RKO (cell line): Measurements from ENCODE around the gene ETDC.
"Not testable (repeated sequence)": the region's sequence is repeated elsewhere in the genome, so short reads cannot be mapped to it uniquely, and the experiment has no call there.

Experiments used
- DNase-seq: peaks from one replicate; pipeline ENCODE4 v3.0.0-alpha.2; 2016; ENCODE audit warnings: low spot score

ETDC gene

DNA sequence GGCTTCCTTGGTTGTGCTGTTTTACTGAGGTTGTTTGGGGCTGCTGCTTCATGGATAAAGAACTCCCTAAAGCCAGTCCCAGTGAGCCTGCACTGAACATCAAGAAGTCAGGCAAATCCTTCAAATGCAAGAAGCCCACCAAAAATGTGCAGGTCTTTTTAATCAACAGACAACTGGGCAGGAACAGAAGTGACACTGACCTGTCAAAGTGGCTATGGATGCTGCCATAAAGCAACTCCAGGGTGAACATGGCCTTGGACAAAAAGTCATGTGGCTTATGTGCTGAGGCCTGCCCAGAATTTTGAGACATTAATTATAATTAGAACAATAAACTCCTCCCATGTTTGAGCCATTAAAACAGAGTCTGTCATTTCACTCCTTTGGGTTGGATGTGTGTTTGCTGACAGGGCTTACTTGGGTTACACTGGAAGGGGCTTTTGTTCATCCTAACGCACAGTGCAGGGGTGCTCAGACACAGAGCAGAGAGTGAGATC is at the start of gene ETDC:
Gene ETDC, plus strand, starts transcription at position 51 of the 494 bp plus-strand sequence. Its CDS starts 0 bp downstream, at position 51.
- DNase-seq: no peak

DNA sequence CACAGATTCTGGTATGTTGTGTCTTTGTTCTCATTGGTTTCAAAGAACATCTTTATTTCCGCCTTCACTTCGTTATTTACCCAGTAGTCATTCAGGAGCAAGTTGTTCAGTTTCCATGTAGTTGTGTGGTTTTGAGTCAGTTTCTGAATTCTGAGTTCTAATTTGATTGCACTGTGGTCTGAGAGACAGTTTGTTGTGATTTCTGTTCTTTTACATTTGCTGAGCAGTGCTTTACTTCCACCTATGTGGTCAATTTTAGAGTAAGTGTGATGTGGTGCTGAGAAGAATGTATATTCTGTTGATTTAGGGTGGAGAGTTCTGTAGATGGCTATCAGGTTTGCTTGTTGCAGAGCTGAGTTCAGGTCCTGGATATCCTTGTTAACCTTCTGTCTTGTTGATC is 48.3 kb upstream of the ETDC start:
- not testable (repeated sequence) for DNase-seq

DNA sequence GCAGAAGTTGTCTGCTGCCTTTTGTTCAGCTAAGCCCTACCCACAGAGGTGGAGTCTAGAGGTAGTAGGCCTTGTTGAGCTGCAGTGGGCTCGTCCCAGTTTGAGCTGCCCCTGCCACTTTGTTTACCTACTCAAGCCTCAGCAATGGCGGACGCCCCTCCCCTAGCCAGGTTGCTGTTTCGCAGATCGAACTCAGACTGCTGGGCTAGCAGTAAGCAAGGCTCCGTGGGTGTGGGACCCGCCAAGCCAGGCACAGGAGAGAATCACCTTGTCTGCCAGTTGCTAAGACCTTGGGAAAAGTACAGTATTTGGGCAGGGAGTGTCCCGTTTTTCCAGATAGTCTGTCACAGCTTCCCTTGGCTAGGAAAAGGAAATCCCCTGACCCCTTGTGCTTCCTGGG is 45.9 kb upstream of the ETDC start:
- not testable (repeated sequence) for DNase-seq

GRCh38 chrX:135264206-135264605 is 45.1 kb upstream of the ETDC start:
- DNase-seq: no peak

- no peak for DNase-seq
Observed at GRCh38 chrX:135273162-135273561, 36.1 kb upstream of the ETDC start.

- no peak for DNase-seq
Observed at GRCh38 chrX:135275973-135276372, 33.3 kb upstream of the ETDC start.

DNA sequence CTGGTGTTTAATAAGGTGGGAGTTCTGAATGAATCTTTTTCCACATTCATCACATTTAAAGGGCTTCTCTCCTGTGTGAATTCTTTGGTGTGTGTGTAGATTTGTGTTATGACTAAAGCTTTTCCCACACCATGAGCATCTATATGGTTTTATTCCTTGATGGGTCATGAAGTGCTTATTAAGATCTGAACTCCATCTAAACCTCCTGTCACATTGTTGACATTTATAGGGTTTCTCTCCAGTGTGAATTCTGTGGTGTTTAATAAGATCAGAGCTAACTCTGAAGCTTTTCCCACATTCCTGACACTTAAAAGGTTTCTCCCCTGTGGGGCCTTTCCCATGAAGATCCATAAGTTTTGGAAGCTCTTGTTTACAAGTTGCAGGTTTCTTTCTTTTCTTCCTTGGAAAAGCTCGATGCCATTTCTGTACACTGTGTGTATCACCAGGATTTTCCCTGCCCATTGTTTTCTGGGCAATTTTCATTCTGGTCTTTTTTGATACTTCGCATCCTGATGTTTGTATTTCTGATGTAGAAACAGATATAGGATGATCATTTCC is 21.9 kb upstream of the ETDC start:
- no peak for DNase-seq

GRCh38 chrX:135295238-135295943 is 13.9 kb upstream of the ETDC start:
- no peak for DNase-seq

GRCh38 chrX:135295944-135296305 is 13.4 kb upstream of the ETDC start:
- no peak for DNase-seq

- DNase-seq: no peak
Observed at GRCh38 chrX:135302269-135302873, 6.9 kb upstream of the ETDC start.

DNA sequence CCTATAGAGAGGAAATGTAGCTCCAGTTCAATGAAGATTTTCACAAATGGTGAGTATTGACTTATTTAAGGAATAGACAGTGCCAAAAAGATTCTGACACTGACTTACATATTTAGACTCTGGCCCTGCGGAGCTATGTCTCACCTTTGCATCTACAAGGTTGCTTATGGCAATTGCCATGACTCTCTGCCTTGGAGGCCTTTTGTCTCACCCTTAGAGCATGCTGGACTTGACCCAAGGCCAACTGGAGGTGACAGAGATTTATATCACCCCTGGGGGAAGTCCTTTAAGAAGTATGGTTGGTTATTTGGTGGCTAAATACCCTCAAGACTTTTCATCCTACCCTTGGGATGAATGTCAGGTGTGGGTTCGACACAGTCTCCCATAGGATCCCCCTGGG is 4.5 kb upstream of the ETDC start:
- DNase-seq: no peak

- no peak for DNase-seq
Observed at GRCh38 chrX:135307171-135307570, 2.1 kb upstream of the ETDC start.

DNA sequence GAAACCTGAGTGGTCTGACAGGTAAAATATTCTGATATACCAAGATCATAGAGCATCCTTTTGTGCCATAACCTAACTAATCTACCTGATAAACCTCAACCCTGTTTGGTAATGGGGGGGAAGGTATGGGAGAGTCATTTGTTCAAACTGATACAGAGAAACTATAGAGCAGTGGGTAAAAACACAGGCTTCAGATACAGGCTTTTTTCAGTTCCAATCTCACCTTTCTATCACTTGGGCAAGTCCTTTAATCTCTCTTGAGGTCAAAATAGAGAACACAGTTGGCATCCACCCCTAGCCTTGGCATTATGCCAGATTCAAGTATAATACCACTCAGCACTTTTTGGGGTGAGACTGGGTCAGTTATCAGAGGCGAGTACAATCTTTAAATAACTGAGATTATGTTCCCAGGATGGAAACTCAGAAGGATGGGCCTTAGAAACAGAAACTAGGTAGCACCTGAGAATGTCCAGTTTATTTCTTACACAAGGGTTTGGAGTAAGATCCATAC is 880 bp upstream of the ETDC start:
- no peak for DNase-seq

DNA sequence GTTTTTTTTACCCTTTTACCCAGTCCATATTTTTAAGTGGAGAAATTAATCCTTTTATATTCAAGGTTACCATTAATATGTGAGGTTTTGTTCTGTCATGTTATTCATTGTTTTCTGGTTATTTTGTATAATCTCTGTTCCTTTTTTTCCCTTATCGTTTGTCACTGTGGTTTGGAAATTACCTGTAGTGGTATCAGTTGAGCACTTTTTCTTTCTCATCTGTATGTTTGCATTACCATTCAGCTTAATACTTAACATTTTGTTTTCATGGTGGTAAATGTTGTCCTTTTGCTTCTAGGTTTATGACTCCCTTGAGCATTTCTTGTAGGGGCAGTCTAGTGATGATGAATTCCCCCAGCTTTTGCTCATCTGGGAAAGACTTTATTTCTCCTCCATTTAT is 6.6 kb downstream of the ETDC start:
- DNase-seq: no peak

GRCh38 chrX:135324463-135324862 is 15.2 kb downstream of the ETDC start:
- no peak for DNase-seq

DNA sequence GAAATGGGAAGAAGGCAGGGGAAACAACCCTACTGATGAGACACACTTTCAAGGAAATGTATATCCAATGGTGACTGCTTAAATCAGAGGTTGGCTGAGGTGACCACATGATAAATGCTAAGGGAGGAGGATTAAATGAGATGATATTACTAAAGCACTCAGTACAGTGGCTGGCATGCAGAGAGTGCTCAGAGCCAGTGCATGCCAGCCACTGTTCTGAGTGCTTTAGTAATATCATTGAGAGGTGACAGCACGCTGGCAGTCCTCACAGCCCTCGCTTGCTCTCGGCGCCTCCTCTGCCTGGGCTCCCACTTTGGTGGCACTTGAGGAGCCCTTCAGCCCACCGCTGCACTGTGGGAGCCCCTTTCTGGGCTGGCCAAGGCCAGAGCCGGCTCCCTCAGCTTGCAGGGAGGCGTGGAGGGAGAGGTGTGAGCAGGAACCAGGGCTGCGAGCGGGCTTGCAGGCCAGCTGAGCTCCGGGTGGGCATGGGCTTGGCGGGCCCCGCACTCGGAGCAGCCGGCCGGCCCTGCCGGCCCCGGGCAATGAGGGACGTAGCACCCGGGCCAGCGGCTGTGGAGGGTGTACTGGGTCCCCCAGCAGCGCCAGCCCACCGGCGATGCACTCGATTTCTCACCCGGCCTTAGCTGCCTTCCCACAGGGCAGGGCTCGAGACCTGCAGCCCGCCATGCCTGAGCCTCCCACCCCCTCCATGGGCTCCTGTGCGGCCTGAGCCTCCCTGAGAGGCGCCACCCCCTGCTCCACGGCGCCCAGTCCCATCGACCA is 15.9 kb downstream of the ETDC start:
- DNase-seq: not testable (repeated sequence)

DNA sequence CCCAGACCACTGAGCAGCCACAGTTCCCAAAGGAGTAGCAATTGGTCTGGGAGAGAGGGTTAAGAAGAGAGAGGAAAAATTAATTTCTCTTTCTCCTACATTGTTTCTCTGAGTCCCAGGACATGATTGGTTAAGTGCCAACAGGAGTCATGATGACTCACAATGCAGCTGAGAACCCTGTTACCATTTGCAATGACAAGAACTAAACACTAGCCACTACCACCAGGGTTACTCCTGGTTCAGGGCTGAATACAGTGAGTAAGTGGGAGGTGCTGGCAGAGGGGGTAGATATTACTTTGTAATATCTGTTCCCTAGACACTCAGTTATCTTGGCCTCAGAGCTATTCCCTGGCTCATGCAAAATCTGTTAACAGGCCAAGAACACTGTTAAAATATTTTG is 18.0 kb downstream of the ETDC start:
- peak; percentile 66 for DNase-seq

DNA sequence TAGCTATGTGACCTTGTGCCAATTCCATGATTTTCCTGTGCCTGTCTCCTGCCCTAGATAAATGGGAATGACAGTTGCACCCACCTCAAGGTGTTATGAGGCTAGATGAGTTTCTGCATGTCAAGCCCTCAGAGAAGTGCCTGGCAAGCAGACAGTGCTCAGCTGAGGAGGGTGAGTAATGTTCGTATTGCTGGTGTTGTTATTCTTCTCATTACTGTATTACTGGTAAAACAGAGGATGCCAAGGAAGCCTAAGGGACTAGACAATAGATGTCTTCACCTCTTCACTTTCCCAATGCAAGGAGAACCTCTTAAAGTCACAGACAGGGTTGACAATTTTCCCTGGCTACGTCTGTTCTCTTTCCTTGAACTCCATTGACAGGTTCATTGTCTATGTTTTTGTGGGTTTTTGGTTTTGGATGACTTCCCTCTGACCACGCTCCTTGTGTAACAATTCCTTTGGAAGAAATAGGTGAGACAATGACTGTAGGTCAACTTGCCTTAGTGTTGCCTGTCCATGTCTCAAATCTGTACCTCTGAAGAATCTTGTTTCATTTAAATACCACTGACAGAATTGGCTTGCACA is 19.2 kb downstream of the ETDC start:
- no peak for DNase-seq

- no peak for DNase-seq
Observed at GRCh38 chrX:135330706-135331105, 21.4 kb downstream of the ETDC start.

GRCh38 chrX:135331525-135331924 is 22.2 kb downstream of the ETDC start:
- no peak for DNase-seq

- no peak for DNase-seq
Observed at GRCh38 chrX:135340831-135341230, 31.6 kb downstream of the ETDC start.

- DNase-seq: peak; percentile 40
Observed at GRCh38 chrX:135345107-135345589, 35.9 kb downstream of the ETDC start.
